Astrocyte of the spinal cord (primary cell): ENCODE measurements around the gene VPS4B.
A peak's percentile ranks its signal among the peaks of the same experiment; 100 is the strongest.

Source experiments
- DNase-seq: peaks from one replicate; pipeline ENCODE4 v3.0.0; 2011; ENCODE audit warnings: low read depth, low spot score
- H3K4me3 ChIP-seq: 2 replicates; pipeline ENCODE4 v1.5.1; 2011; ENCODE audit warnings: low read depth, mild to moderate bottlenecking, low read length, moderate library complexity
- in situ Hi-C: cut with HindIII; loops from 2 replicates; pipeline ENCODE4 v1.10.0; 2017; ENCODE audit warnings: low sequenced_read_pairs
- TF ChIP-seq, protein P1 (sequence below): IDR thresholded peaks from 2 replicates; pipeline ENCODE4 v1.5.1; 2012; ENCODE audit warnings: low read depth, mild to moderate bottlenecking, low read length, inconsistent platforms

The VPS4B gene

GRCh38 chr18:63348508-63349136, 73.7 kb downstream of the VPS4B start:
- in situ Hi-C loops: no loop called here
- DNase-seq: no peak
- TF ChIP-seq, protein P1, sequence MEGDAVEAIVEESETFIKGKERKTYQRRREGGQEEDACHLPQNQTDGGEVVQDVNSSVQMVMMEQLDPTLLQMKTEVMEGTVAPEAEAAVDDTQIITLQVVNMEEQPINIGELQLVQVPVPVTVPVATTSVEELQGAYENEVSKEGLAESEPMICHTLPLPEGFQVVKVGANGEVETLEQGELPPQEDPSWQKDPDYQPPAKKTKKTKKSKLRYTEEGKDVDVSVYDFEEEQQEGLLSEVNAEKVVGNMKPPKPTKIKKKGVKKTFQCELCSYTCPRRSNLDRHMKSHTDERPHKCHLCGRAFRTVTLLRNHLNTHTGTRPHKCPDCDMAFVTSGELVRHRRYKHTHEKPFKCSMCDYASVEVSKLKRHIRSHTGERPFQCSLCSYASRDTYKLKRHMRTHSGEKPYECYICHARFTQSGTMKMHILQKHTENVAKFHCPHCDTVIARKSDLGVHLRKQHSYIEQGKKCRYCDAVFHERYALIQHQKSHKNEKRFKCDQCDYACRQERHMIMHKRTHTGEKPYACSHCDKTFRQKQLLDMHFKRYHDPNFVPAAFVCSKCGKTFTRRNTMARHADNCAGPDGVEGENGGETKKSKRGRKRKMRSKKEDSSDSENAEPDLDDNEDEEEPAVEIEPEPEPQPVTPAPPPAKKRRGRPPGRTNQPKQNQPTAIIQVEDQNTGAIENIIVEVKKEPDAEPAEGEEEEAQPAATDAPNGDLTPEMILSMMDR: no peak
- no peak overlapping the region for H3K4me3 ChIP-seq

DNA sequence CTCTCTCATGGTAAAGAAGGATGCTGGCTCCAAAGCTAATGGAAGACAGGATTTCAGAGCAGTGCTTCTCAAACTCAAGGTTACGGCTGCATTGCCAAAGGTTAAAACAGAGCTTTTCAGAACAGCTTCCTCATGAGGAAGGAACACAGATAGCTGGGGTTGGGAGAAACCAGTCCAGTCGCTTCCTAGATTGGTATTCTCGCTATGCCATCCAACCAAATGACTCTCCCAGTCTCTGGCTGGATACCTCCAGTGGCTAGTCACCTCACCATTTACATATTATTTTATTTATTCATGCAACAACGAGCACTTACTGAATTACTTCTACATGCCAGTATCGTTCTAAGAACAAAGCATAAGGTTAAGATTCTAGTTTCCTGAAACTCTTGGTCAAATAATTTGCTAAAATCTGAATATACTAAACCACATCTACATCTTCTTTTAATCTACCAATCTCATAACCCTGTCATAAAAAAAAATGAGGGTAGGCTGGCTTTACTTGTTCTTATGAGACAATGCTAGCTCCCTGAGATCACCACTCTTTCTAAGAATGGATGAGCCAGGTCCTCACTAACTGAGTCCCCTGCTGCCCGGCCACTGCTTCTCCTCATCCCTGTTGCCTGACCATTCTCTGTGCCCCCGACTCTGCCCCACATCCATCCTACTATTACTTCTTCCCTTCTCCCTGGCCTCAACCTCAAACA, 75.6 kb downstream of the VPS4B start:
- DNase-seq: peak; percentile 10
- in situ Hi-C loops: no loop called here
- TF ChIP-seq, protein P1: no peak
- H3K4me3 ChIP-seq: no peak overlapping the region

- in situ Hi-C loops: no loop called here
- H3K4me3 ChIP-seq: no peak overlapping the region
- TF ChIP-seq, protein P1: no peak
- DNase-seq: no peak
Measured at GRCh38 chr18:63346031-63346430, 76.2 kb downstream of the VPS4B start.

- in situ Hi-C loops: no loop called here
- no peak overlapping the region for H3K4me3 ChIP-seq
- no peak for DNase-seq
- TF ChIP-seq, protein P1: no peak
Measured at GRCh38 chr18:63344918-63345317, 77.4 kb downstream of the VPS4B start.

DNA sequence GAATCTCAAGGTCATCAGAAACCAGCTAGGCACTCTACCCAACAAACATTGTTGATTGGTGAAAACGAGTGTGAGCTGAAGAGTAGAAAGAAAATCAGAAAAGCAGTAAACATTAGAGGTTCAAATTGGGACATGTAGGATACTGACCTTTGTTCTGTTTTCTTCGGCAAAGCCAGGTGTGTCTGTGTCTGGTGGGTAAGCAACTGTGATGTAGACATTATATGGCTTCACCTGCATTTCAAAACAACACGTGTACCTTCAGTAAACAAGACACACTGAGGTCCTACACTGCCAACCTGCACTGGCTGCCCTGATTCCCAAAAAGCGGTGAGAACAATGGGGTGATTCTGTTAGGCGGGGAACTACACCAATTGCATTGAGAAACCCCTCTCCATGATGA, 78.0 kb downstream of the VPS4B start:
- in situ Hi-C loops: no loop called here
- DNase-seq: no peak
- H3K4me3 ChIP-seq: no peak overlapping the region
- TF ChIP-seq, protein P1: no peak

- in situ Hi-C loops: no loop called here
- no peak overlapping the region for H3K4me3 ChIP-seq
- TF ChIP-seq, protein P1: peak; percentile 65
- DNase-seq: peak; percentile 35
Measured at GRCh38 chr18:63342206-63342605, 80.1 kb downstream of the VPS4B start.
